ENCODE results near the gene PDCL3. TPM values are rescaled to one million over a fixed set of nuclear protein-coding genes. Genes with fewer than 3 reads are reported as not detected.

Gene PDCL3
- total and polyA plus RNA-seq, 2 donors from 2014 or later = 20.1 to 29.8 TPM

DNA sequence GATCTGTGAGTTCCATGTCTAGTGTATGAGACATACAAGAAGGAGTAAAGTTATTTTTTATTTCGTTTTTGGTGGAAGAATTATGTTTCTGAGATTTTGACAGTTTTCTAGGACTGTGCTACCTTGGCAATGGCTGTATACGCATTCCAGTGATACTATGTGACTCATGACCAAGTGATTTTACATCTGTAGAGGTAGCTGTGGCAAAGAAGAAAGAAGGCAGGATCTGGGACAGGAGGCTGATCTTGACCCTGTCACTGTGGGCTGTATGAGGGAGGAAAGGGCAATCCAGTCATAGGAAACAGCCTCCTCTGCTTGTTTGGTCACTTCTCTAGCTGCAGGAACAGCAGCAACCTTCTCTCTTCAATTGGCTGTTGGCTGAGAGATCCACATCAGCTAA lies 44.0 kb upstream of the PDCL3 start:
- intact Hi-C loops (cut with DNase I) = no loop called here
- FAIRE-seq (no peak), DNase-seq (no peak)
- Histone ChIP-seq H3K4me1 (ENCODE audit: control insufficient read depth in 2 of 3, insufficient read depth in 2 of 3, low read depth in 1 of 3, low read length in 3 of 3) (no peaks in the 10 kb centered on the region), H3K4me3 (ENCODE audit: low read length in 3 of 3) (no peak overlapping the region), H3K9me3 (ENCODE audit: control insufficient read depth in 2 of 3, insufficient read depth in 1 of 3, low read length in 3 of 3) (no peaks in the 10 kb centered on the region), H3K27ac (ENCODE audit: low read depth in 2 of 2, low read length in 2 of 2) (no peak overlapping the region), H3K9ac (ENCODE audit: low read length in 3 of 3) (no peak overlapping the region), H3K36me3 (ENCODE audit: control insufficient read depth in 2 of 3, insufficient read depth in 3 of 3, low read length in 3 of 3) (no peaks in the 10 kb centered on the region), H3K27me3 (ENCODE audit: control insufficient read depth, insufficient read depth, low read length) (no peaks in the 10 kb centered on the region)
- TF ChIP-seq CTCF (IDR thresholded peaks at IDR 0.05; ENCODE audit: borderline replicate concordance, extremely low read depth, insufficient read depth) = no peak

DNA sequence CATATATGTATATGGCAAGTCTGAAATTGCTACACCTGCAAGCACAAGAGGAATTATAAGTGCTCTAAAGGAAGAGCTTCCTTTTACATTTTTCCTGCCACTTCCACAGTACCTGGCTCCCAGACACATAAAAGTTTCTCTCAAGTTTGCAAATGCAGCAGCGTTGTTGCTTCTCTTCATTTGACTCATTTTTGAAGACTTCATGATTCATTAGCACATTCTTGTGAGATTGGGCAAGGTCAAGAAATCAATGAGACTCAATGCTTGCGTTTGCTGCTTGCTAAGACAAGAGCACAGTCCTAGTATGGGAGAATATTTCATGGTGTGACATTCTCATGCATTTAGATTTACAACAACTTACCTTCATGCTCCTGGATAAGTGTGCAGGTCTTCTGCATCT lies 42.6 kb upstream of the PDCL3 start:
- no peaks in the 10 kb centered on the region for H3K27me3 ChIP-seq (ENCODE audit: control insufficient read depth, insufficient read depth, low read length)
- intact Hi-C loops (cut with DNase I) = no loop called here

DNA sequence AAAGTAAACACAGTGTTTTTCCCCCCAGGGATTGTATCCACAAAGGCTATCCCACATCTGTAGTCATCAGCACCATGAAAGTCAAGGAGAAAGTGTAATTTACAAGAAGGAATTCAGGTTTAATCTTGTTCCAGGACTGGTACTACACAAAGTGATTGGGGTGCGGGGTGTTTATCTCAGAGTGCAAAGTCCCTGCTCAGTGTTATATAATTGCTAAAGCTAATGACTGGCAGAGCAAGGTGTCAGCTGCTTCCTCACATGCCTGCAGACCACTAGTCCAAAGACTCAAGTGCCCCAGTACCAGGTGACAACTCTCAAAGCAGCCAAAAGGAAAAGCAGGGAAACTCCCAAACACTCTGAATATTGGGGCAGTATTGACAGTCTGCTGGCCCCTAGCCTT lies 40.4 kb upstream of the PDCL3 start:
- no peak for FAIRE-seq
- peak in 1 of 5 donors; percentile 12 for DNase-seq
- no peaks in the 10 kb centered on the region for H3K9me3 ChIP-seq (ENCODE audit: control insufficient read depth in 2 of 3, insufficient read depth in 1 of 3, low read length in 3 of 3)
- no peak for TF ChIP-seq CTCF (IDR thresholded peaks at IDR 0.05; ENCODE audit: borderline replicate concordance, extremely low read depth, insufficient read depth)
- H3K36me3 ChIP-seq (ENCODE audit: control insufficient read depth in 2 of 3, insufficient read depth in 3 of 3, low read length in 3 of 3) = no peaks in the 10 kb centered on the region
- H3K9ac ChIP-seq (ENCODE audit: low read length in 3 of 3) = no peak overlapping the region
- no peak overlapping the region for H3K27ac ChIP-seq (ENCODE audit: low read depth in 2 of 2, low read length in 2 of 2)
- intact Hi-C loops (cut with DNase I) = no loop called here
- no peaks in the 10 kb centered on the region for H3K27me3 ChIP-seq (ENCODE audit: control insufficient read depth, insufficient read depth, low read length)
- no peaks in the 10 kb centered on the region for H3K4me1 ChIP-seq (ENCODE audit: control insufficient read depth in 2 of 3, insufficient read depth in 2 of 3, low read depth in 1 of 3, low read length in 3 of 3)
- H3K4me3 ChIP-seq (ENCODE audit: low read length in 3 of 3) = no peak overlapping the region

More for the DNA sequence above, 42.6 kb upstream of the PDCL3 start:
- Histone ChIP-seq H3K36me3 (ENCODE audit: control insufficient read depth in 2 of 3, insufficient read depth in 3 of 3, low read length in 3 of 3) (no peaks in the 10 kb centered on the region), H3K4me3 (ENCODE audit: low read length in 3 of 3) (no peak overlapping the region), H3K9ac (ENCODE audit: low read length in 3 of 3) (no peak overlapping the region), H3K4me1 (ENCODE audit: control insufficient read depth in 2 of 3, insufficient read depth in 2 of 3, low read depth in 1 of 3, low read length in 3 of 3) (no peaks in the 10 kb centered on the region), H3K9me3 (ENCODE audit: control insufficient read depth in 2 of 3, insufficient read depth in 1 of 3, low read length in 3 of 3) (no peaks in the 10 kb centered on the region), H3K27ac (ENCODE audit: low read depth in 2 of 2, low read length in 2 of 2) (no peak overlapping the region)
- FAIRE-seq = no peak
- no peak for DNase-seq
- TF ChIP-seq CTCF (IDR thresholded peaks at IDR 0.05; ENCODE audit: borderline replicate concordance, extremely low read depth, insufficient read depth) = no peak

GRCh38 chr2:100524331-100524730 lies 38.5 kb upstream of the PDCL3 start:
- TF ChIP-seq CTCF (IDR thresholded peaks at IDR 0.05; ENCODE audit: borderline replicate concordance, extremely low read depth, insufficient read depth) = no peak
- H3K9me3 ChIP-seq (ENCODE audit: control insufficient read depth in 2 of 3, insufficient read depth in 1 of 3, low read length in 3 of 3) = no peaks in the 10 kb centered on the region
- no peak overlapping the region for H3K4me3 ChIP-seq (ENCODE audit: low read length in 3 of 3)
- DNase-seq = no peak
- no peaks in the 10 kb centered on the region for H3K36me3 ChIP-seq (ENCODE audit: control insufficient read depth in 2 of 3, insufficient read depth in 3 of 3, low read length in 3 of 3)
- intact Hi-C loops (cut with DNase I) = no loop called here
- FAIRE-seq = no peak
- H3K4me1 ChIP-seq (ENCODE audit: control insufficient read depth in 2 of 3, insufficient read depth in 2 of 3, low read depth in 1 of 3, low read length in 3 of 3) = no peaks in the 10 kb centered on the region
- no peak overlapping the region for H3K27ac ChIP-seq (ENCODE audit: low read depth in 2 of 2, low read length in 2 of 2)
- H3K27me3 ChIP-seq (ENCODE audit: control insufficient read depth, insufficient read depth, low read length) = no peaks in the 10 kb centered on the region
- no peak overlapping the region for H3K9ac ChIP-seq (ENCODE audit: low read length in 3 of 3)
